ENCODE results near the gene TMPRSS11D.

The TMPRSS11D gene

DNA sequence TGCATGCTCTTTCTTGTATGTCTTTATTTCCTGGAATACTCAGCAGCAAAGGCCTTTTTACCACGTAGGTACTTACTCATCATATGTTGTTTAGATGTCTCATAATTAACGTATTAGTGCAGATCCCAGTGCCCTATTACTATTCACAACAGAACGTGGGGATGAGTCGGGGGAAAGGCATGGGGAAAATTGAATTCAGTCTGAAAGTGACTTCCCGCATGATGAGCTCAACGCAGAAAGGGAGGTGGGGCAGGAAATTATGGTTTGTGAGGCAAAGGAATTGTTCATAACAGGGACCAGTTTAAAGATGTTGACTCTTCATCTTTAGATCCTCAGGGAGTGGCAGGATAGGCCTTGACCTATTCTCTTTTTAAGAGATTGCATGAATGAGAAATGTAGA, 2.0 kb upstream of the TMPRSS11D start:
- DNase-seq = no peak

DNA sequence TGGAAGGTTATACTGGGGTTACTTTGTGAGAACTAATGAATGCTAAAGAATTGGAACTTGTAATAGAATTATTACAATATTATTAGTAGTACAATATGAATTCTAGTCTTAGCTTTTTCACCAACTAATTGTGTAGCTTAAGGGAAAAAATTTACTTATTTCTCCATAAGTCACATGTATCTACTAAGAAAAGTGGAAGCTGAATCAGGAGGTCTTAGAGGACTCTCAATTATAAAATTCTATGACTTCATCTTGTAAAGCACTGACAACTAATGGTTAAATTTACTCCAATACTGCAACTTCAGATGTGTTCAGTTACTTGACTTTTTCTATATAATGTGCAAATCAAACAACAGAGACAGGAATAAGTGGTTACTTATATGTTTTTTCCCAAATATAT, 899 bp upstream of the TMPRSS11D start:
- no peak for DNase-seq

DNA sequence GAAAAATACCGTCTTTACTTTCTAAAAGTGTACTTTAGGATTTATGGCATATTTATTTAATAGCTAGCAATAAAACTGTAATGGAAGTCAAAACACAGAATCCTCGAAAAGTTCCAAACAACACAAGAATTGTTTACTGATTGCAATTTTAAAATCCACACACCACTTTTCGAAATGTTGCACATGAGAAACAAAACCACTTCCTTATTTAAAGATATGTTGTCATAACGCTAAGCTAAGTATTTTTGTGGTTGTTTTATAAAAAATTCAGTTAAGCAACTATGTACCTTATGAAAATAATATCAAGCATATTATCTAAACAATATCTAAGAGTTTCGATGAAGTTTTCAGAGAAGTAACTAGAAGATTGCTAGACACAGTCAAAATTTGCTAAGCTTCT, 344 bp downstream of the TMPRSS11D start:
- DNase-seq = no peak

DNA sequence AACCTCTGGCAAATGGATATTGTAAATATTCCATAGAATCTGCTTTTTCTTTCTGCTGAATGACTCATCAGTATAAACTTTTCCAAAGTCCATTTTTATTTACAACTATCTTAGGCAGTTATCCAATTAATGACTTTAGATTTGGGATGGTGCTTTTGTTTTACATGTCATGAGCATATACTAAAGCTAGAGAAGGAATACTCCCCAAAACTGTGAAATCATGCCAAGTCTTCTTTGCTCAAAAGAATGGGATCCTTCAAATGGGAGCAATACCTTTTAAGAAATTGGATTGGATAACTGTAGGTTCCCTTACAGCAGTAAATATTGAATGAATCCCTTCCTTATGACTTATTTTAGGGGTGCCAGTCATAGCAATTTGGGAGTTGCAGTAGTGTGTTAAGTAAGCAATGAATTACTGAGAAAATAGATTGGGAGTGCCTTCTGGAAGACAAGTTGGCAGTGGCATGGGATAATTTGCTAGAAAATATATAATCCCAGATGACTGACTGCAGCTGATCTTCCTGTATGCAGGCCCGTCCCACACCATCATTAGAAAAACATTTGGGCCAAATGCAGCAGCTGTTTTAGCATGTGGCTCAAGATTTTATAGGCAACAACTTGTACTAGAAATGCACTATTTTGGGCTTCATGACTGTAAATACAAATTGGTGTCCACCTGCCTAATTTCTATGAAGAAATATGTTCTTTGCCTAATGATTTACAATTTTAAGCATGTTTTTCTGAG, 2.8 kb downstream of the TMPRSS11D start:
- no peak for DNase-seq

DNA sequence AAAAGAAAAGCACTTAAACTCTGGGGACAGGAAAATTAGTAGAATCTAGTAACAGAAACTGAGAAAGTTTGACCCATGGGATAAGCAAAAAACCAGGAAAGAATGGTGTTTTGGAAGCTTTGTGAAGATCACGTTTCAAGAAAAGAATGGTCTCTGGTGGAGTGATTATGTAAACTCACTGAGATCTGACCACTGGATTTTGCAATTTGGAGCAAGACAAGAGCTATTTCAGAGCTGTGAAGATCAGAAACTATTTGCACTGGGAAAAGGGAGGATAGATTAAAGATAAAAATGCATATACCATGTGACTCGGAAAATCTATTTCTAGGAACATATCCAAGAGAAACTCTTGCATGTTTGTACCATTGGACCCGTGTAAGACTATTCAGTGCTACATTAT, 4.3 kb downstream of the TMPRSS11D start:
- no peak for DNase-seq

DNA sequence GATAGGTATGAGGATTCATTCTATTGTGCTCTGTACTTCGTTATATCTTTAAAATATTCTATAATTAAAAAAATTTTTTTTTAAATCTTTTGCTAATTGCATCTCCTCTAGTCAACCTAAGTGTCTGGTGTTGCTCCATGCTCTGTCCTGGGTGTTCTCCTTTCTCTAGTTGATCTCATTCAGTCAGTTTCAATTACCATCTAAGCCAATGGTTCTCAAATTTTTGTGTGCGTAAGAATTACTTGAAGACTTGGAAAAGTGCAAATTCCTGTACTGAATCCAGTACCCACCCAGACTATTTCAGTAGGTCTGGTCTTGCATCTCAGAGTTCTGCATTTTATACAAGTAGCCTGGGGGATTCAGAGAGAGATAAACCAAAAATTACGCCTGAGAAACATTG, 6.7 kb downstream of the TMPRSS11D start:
- no peak for DNase-seq

DNA sequence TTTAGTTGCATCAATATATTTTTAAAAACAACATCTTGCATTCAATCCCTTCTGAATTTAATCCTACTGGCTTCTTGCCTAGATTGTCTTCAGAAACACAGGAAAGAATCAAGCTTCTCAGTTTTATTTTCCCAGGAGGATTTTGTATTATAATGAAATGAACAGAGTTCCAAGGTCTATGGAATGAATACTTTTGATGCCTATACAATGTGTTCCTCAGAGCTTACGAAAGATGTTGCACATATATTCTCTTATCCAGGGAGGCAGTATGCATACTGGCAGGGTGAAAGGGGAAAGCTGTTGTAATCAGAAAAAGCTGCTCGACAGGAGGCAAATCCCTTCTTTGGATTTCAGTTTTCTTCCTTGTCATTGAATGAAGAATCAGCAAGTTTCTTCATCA, 8.8 kb downstream of the TMPRSS11D start:
- DNase-seq = no peak

DNA sequence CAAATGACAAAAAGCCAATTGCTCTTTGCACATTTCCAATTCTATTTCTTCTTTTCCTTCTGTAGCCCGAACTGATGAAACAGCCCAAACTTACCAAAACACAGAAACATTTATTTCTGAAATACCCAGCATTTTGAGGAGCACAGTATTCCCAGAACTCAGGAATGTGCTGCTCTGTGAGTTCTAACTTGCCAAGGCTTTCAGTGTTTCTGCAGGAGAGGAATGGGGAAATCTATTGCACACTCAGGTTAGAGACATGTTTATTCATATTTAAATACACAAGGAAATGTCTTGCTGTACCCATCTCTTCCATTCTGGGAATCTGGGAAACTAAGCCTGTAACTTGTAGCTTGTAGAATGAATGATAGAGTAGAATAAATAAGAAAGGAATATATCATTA, 10.7 kb downstream of the TMPRSS11D start:
- DNase-seq = no peak

DNA sequence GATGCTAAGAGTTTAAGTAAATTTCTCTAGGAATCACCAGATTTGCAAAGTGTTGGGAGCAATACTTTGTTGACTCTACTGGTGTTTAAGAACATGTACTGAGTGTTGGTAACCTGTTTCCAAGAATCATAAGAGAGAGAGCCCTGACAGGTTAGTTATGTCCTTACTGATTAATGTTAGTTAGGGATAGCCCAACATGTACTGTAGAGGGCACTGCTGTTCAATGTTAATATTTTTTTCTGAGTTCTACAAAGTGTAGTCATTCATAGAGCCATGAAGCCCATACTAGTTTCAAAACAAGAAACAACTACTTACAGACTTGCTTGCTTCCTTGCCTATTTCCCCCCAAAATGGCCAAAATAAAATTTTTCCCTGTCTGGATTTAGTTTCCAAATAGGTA, 11.9 kb downstream of the TMPRSS11D start:
- no peak for DNase-seq

DNA sequence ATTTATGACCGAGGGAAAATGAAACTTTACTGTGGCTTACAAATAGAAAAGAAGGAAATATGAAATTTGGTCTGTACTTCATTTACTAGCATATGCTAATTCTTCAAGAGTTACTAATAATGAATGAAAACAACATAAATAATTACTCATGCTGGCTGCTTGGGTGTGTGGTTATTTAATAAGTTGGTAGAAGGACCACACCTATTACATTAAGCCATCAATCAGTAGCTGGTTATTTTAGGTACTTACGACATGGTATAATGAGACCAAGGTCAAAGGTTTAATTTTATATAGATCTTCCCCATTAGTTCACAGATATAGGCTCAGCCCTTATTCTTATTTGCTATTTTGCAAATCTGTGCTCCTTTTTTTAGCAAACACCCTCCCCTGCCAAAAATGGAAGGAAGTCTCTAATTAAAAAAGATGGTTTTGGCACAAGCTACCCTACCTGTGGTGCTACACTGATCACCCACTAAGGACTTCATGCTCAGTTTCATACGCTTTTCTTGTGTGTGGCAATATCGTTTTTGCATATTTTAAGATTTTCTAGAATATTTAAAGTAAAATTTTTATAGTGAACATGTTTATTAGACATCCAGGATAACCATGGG, 14.1 kb downstream of the TMPRSS11D start:
- no peak for DNase-seq

DNA sequence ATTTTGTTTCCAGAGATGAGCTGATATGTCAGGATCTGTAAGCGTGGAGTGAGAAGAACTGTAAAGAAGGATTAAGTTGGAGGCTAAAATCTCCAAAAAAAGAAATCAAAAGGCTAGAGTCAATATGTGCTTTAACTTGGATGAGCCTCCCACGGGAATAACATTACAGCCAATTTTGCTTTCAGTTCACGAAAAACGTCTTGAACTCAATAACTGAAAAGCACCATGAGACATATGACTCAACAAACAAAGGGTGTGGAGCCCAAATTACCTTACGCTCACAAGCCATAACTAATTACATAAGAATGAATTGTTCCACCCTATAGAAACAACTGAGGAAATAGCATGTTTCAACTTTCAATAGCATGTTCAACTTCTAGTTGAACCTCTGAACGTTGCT, 22.3 kb downstream of the TMPRSS11D start:
- no peak for DNase-seq

DNA sequence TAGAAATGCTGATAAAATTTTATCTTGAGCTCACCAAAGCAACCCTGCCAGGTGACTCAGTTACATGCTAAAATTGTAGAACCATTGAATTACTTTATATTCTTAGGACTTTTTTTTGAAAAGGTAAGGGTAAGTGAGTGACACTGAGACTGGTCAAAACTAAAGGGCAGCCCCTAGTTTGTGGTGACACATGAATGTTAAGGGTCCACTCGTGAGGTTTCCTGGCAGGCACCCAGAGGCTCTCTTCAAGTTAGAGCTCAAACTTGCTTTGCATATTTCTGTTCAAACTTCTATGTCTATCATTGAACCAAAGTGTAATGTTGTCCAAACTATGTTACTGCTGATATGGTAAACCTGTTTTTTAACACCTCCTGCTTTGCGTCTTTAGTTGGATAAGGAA, 30.5 kb downstream of the TMPRSS11D start:
- DNase-seq = no peak

DNA sequence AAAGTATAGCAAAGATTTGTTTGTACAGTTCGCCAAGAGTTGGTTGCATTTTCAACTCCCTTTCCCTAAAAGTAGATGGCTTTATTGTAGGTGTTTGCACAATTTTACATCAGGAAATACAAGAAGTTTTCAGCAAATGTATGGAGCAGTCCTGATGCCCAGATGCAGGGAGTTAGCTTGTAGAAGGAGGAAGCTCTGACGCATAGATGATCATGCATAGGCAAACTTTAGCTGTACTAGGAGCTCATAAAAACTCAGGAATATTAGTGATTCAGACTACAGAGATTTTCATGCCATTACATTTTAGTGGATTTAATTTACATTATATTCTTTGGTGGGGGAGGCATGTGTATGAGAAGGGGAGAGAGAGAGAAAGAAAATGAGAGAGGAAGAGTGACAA, 62.9 kb downstream of the TMPRSS11D start:
- DNase-seq = no peak

DNA sequence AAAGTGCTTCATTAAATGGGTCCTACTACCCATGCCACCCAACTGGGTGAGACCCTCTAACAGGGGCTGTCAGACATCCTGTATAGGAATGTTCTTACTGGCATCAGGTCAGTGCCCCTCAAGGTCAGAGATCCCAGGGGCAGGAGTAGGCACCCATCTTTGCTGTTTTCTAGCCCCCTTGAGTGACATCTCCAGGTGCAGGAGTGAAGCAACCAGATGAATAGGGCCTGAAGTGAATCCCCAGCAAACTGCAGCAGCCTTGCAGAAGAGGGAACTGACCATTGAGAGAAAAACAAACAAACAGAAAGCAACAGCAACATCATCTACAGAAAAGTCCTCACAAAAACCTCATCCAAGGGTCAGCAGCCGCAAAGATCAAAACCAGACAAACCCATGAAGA, 73.8 kb downstream of the TMPRSS11D start:
- DNase-seq = no peak

DNA sequence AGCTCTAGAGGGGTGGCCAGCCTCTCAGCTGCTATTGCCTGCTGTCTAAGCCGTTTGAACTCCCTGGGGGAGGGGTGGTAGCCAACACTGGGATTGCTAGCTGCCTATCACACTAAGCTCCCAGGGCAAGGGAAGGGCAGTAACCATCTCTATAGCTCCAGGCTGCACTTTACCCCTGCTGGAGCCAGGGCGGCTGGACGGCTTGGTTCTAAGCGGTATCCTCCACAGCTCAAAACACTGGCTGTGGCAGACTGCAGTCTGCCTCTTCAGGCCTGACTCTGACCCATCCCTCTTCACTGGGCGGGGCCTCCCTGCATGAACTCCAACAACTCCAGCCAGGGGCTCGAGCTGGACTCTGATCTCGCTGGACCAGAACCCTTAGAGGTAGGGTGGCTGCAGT, 74.3 kb downstream of the TMPRSS11D start:
- DNase-seq = no peak

DNA sequence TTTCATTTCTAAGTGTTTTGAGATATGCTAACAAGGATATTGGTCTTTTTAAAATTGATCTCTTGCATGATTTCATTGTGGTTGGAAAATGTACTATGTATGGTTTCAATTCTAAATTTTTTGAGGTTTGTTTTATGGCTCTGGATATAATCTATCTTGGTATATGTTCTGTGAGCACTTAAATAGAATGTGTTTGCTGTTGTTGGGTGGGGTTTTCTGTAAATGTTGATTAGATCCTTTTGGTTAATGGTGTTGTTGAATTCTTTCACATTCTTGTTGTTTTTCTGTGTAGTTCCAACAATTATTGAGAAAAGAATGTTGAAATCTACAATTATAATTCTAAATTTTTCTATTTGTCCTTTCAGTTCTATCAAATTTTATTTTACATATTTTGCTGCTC, 87.0 kb downstream of the TMPRSS11D start:
- no peak for DNase-seq

DNA sequence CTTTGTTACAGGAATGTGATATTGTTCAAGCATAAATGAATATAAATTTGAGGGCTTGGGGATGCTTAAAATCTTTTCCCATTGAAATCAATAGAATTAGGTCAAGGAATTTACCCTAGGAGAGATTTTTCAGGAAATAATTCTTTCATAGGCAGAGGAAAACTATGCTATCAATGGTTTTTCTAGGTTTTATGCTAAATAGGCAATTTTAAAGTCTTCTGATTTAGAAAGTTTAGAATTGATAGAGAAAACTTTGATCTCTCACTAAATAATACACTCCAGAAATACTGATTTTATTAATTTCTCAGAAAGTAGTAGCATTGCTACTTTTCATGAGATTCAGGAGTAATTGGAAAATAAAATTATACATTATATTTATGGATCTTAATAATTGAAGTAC, 93.1 kb downstream of the TMPRSS11D start:
- no peak for DNase-seq

DNA sequence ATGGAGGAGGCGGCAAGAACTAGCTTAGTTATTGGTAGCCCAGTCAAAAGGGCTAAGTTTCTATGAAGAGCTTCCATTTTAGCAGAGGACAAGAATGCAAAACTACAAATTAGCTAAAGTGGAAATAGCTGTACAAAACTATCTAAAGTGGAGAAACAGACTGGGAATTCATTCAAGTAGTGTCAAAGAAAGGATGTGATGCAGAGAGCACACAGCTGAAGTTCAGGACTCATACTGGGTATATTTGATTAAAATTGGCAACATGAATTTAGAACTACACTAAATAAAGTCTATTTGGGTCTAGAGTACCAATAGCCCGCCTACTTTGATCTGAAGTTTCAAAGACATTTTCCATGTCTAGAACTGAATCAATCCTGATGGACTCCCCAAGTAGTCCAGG, 96.5 kb downstream of the TMPRSS11D start:
- no peak for DNase-seq

DNA sequence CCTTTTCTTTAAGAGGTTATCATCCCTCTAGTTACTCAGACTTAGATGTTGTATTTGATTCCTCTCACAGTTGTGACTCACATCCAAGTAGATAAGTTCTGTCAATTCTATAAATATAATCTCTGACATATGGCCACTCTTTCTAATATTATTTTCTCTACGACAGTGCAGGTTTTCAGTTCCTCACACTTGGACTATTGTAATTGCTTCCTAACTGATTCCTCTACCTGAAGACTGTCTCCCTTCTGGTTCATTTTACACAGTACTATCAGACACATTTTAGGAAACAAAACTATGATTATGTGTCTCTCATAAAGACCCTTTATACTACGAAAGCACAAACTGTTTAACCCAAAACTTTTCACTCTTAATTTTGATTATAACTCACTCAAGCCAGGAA, 98.3 kb downstream of the TMPRSS11D start:
- DNase-seq = no peak

DNA sequence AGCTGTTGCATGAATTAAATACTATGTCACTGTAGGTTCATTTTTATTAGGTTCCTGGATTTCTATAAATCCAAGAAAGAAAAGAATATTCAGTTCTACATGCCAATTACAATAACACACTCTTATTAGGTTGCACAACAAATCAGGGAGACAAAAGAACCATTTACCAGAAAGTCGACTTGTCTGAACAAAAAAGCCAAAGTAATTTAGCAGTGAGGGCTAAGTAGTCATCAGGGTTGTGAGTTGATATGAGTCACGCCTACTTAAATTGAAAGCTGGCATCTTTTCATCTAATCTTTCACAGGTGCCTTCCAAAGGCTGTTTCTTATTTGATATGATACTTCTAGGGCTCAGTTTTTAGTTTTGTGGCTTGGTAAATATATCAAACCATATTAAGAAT, 104.2 kb downstream of the TMPRSS11D start:
- DNase-seq = no peak

DNA sequence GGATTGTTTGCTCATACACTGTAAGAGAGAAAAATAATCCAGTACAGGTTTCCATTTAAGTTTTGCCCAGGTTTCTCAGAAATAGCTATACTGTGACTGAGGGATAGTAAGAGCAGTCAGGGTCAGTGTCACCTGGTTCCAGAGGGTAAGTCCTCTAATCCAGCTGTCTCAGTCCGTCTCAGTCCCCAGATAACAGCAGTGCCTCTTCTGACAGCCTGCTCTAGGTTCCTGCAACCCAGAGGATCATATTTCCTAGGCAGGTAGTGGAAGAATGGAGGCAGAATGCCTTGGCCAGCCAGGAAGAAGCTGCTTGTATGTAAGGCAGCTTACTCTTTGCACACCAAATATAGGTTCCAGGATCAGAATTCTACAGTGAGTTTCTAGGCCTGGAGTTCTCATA, 107.1 kb downstream of the TMPRSS11D start:
- DNase-seq = no peak
